K562 (cell line): ENCODE measurements around the gene WTAP. TPM values are rescaled to one million over a fixed set of nuclear protein-coding genes. Genes with fewer than 3 reads are reported as not detected.

ENCODE experiments used
- CHD7 ChIP-seq: fragments of 200-600 bp; sonication (generic); IDR thresholded peaks from one replicate; pipeline ENCODE4 v1.6.1; 2012; ENCODE audit warnings: mild to moderate bottlenecking, low read depth, low read length, inconsistent platforms
- HOMEZ ChIP-seq: fragments of 250-450 bp; sonication (Bioruptor Pico); IDR thresholded peaks from 2 replicates; pipeline ENCODE4 v1.4.0; 2020; ENCODE audit warnings: mild to moderate bottlenecking, moderate library complexity
- IFI16 ChIP-seq: fragments of 250-450 bp; sonication (Bioruptor Pico); IDR thresholded peaks from 2 replicates; pipeline ENCODE4 v2.1.2; 2022; ENCODE audit warnings: mild to moderate bottlenecking, inconsistent platforms
- KHSRP ChIP-seq: fragments of 450-650 bp; IDR thresholded peaks from 2 replicates; pipeline ENCODE4 v1.6.1; 2017
- KLF1 ChIP-seq: fragments of 450-650 bp; IDR thresholded peaks from 2 replicates; pipeline ENCODE4 v1.6.1; 2016; ENCODE audit warnings: missing genetic modification characterization, missing compliant biosample characterization
- NCOA6 ChIP-seq: fragments of 450-650 bp; IDR thresholded peaks from 2 replicates; pipeline ENCODE4 v1.6.1; 2017; ENCODE audit warnings: mild to moderate bottlenecking
- NR4A1 ChIP-seq, 2 experiments: fragments of 250-450 bp in 1 of 2; fragments of 450-650 bp in 1 of 2; sonication (Bioruptor Pico) in 1 of 2; IDR thresholded peaks; 2 replicates each; pipeline versions ENCODE4 v1.4.0 to v1.6.1; 2016 to 2020; ENCODE audit warnings: mild to moderate bottlenecking in 2 of 2, missing compliant biosample characterization in 1 of 2, missing genetic modification characterization in 1 of 2, moderate library complexity in 1 of 2
- PHB2 ChIP-seq: fragments of 450-650 bp; IDR thresholded peaks from 2 replicates; pipeline ENCODE4 v1.6.1; 2017; ENCODE audit warnings: low read depth
- PREB ChIP-seq: sonication (generic); formaldehyde crosslinking; IDR thresholded peaks from 2 replicates; pipeline ENCODE4 v1.8.1; 2023; ENCODE audit warnings: mild to moderate bottlenecking, missing genetic modification reagents
- SMAD3 ChIP-seq: fragments of 450-650 bp; formaldehyde crosslinking; conservative IDR thresholded peaks from 2 replicates; pipeline ENCODE4 v1.4.0; 2020; ENCODE audit warnings: mild to moderate bottlenecking
- TGIF2 ChIP-seq: sonication (generic); formaldehyde crosslinking; IDR thresholded peaks from 2 replicates; pipeline ENCODE4 v1.8.1; 2022; ENCODE audit warnings: mild to moderate bottlenecking, missing genetic modification reagents, moderate library complexity
- ZBTB17 ChIP-seq: fragments of 450-650 bp; formaldehyde crosslinking; IDR thresholded peaks from 2 replicates; pipeline ENCODE4 v1.4.0; 2020; ENCODE audit warnings: mild to moderate bottlenecking
- ZNF282 ChIP-seq: sonication (generic); formaldehyde crosslinking; IDR thresholded peaks from 2 replicates; pipeline ENCODE4 v1.8.1; 2023; ENCODE audit warnings: missing genetic modification reagents
- ZNF695 ChIP-seq: fragments of 450-650 bp; formaldehyde crosslinking; IDR thresholded peaks from 2 replicates; pipeline ENCODE4 v1.4.0; 2020; ENCODE audit warnings: mild to moderate bottlenecking, moderate library complexity
- polyA plus RNA-seq, 8 experiments: library from polyadenylated mRNA; depleted of rRNA in 4 of 8; stranded (reverse) in 5 of 8; unstranded in 3 of 8; fragments of >200 nt; fragmentation: Nextera tagmentation in 2 of 8; fragmentation: Illumina TruSeq in 1 of 8; extraction: Ambion mirVana in 2 of 8; extraction: Trizol in 1 of 8; gene quantifications; 2 replicates each; pipeline versions ENCODE4 v1.2.1 to v1.2.3, GENCODE V29; 2011 to 2014; ENCODE audit warnings: inconsistent platforms in 1 of 8, missing spikeins in 1 of 8
- total RNA-seq, 7 experiments: library from RNA; depleted of rRNA in 6 of 7; stranded (reverse); fragments of >200 nt in 6 of 7; fragmentation: Illumina TruSeq in 2 of 7; extraction: Trizol in 2 of 7; gene quantifications; 2 replicates each; pipeline versions ENCODE4 v1.2.1 to v1.2.3, GENCODE V29; 2011 to 2021; ENCODE audit warnings: low replicate concordance in 1 of 7

WTAP gene
- total and polyA plus RNA-seq, 9 of the 15 experiments (the other 6 are each of a cell fraction or from before 2014, with no cell fraction given), result 52.4 to 156 (median 110) TPM

- peak; percentile 20; the same call in 1 of the 2 replicates for TF ChIP-seq PREB (CRISPR knock-in tag)
- no peak for TF ChIP-seq IFI16
- TF ChIP-seq TGIF2, result peak; percentile 40; the same call in 1 of the 2 replicates
- no peak for TF ChIP-seq NR4A1 (CRISPR knock-in tag; IDR thresholded peaks at IDR 0.05)
- TF ChIP-seq NR4A1 (tag; IDR thresholded peaks at IDR 0.05), result peak; percentile 52; the same call in 1 of the 2 replicates
- no peak for TF ChIP-seq ZNF695 (CRISPR knock-in tag)
- no peak for TF ChIP-seq KHSRP
- TF ChIP-seq HOMEZ (CRISPR knock-in tag), result no peak
- TF ChIP-seq PHB2, result no peak
- no peak for TF ChIP-seq SMAD3 (CRISPR knock-in tag)
- TF ChIP-seq ZBTB17 (CRISPR knock-in tag), result peak; percentile 62; the same call in 1 of the 2 replicates
- 0 out of 2 replicates have a peak, but pooled peaks have one; percentile 55 for TF ChIP-seq ZNF282 (CRISPR knock-in tag)
- TF ChIP-seq CHD7, result peak; percentile 8
- TF ChIP-seq NCOA6, result no peak
- TF ChIP-seq KLF1 (tag), result 0 out of 2 replicates have a peak, but pooled peaks have one; percentile 65
These were observed 575 bp downstream of the WTAP start (continued) for GRCh38 chr6:159727717-159728445.
